Neural cell (in vitro differentiated cells): Measurements from ENCODE around the gene GLMN. TPM values are rescaled to one million over a fixed set of nuclear protein-coding genes. Genes with fewer than 3 reads are reported as not detected.

ENCODE experiments used
- H2AFZ ChIP-seq: fragments of 200-600, 300-800 bp; sonication (generic), shearing (Covaris generic); 2 replicates; pipeline ENCODE4 v1.6.0; 2014; ENCODE audit warnings: low read depth, mild to moderate bottlenecking, antibody characterized with exemption, low read length, moderate library complexity
- H3F3A ChIP-seq: fragments of 200-600 bp; shearing (Covaris generic); 2 replicates; pipeline ENCODE4 v1.6.1; 2016; ENCODE audit warnings: mild to moderate bottlenecking, moderate library complexity, mixed read lengths, antibody characterized with exemption, low read length; ENCODE audit not compliant: insufficient read depth, poor library complexity, severe bottlenecking
- H3K27ac ChIP-seq: fragments of 200-600, 300-800 bp; sonication (generic), shearing (Covaris generic); 2 replicates; pipeline ENCODE4 v1.5.1; 2014; ENCODE audit warnings: mild to moderate bottlenecking, low read length, moderate library complexity
- H3K27me3 ChIP-seq: fragments of 300-800, 200-600 bp; sonication (generic), shearing (Covaris generic); 2 replicates; pipeline ENCODE4 v1.6.0; 2014; ENCODE audit warnings: mild to moderate bottlenecking, low read depth, low read length, moderate library complexity; ENCODE audit not compliant: insufficient read depth
- H3K36me3 ChIP-seq: fragments of 300-800, 200-600 bp; sonication (generic), shearing (Covaris generic); 2 replicates; pipeline ENCODE4 v1.5.1; 2014; ENCODE audit warnings: mild to moderate bottlenecking, antibody characterized with exemption, low read length, moderate library complexity; ENCODE audit not compliant: insufficient read depth
- H3K4me2 ChIP-seq: fragments of 300-800, 200-600 bp; sonication (generic), shearing (Covaris generic); 2 replicates; pipeline ENCODE4 v1.6.0; 2014; ENCODE audit warnings: mild to moderate bottlenecking, low read length
- H3K4me3 ChIP-seq: fragments of 300-800, 200-600 bp; sonication (generic), shearing (Covaris generic); 2 replicates; pipeline ENCODE4 v1.5.1; 2014; ENCODE audit warnings: mild to moderate bottlenecking, low read length, moderate library complexity
- H3K79me2 ChIP-seq: fragments of 200-600 bp; shearing (Covaris generic); replicated peaks from 2 replicates; pipeline ENCODE4 v1.6.0; 2014; ENCODE audit warnings: mild to moderate bottlenecking, low read length, moderate library complexity; ENCODE audit not compliant: insufficient read depth
- H3K9ac ChIP-seq: fragments of 300-800, 200-600 bp; sonication (generic), shearing (Covaris generic); 2 replicates; pipeline ENCODE4 v1.6.1; 2016; ENCODE audit warnings: mild to moderate bottlenecking, low read length, mixed read lengths
- H3K9me2 ChIP-seq: fragments of 200-600 bp; shearing (Covaris generic); 2 replicates; pipeline ENCODE4 v1.6.1; 2016; ENCODE audit warnings: mild to moderate bottlenecking, low read length, mixed read lengths; ENCODE audit not compliant: insufficient read depth
- H3K9me3 ChIP-seq: fragments of 200-600, 300-800 bp; sonication (generic), shearing (Covaris generic); 2 replicates; pipeline ENCODE4 v1.6.1; 2016; ENCODE audit warnings: mild to moderate bottlenecking, mixed run types, low read length, moderate library complexity, mixed read lengths
- H4K20me1 ChIP-seq: fragments of 200-600 bp; shearing (Covaris generic); 2 replicates; pipeline ENCODE4 v1.6.1; 2016; ENCODE audit warnings: mild to moderate bottlenecking, mixed run types; ENCODE audit not compliant: insufficient read depth
- EP300 ChIP-seq: fragments of 450-650 bp; conservative IDR thresholded peaks from 2 replicates; pipeline ENCODE4 v1.6.1; 2014; ENCODE audit warnings: antibody characterized with exemption, mild to moderate bottlenecking, moderate library complexity; ENCODE audit not compliant: poor library complexity, severe bottlenecking
- EZH2 ChIP-seq: fragments of 200-600, 300-800 bp; shearing (Covaris generic), sonication (generic); IDR thresholded peaks from 2 replicates; pipeline ENCODE4 v1.6.1; 2014; ENCODE audit warnings: antibody characterized with exemption, low read length, borderline replicate concordance, mild to moderate bottlenecking; ENCODE audit not compliant: insufficient read depth, poor library complexity, severe bottlenecking
- MXI1 ChIP-seq: fragments of 450-650 bp; conservative IDR thresholded peaks from 2 replicates; pipeline ENCODE4 v1.6.1; 2014; ENCODE audit warnings: antibody characterized with exemption, mild to moderate bottlenecking; ENCODE audit not compliant: poor library complexity, severe bottlenecking
- POLR2AphosphoS5 ChIP-seq: IDR thresholded peaks from 2 replicates; pipeline ENCODE4 v1.6.1; 2012
- RAD21 ChIP-seq: fragments of 450-650 bp; conservative IDR thresholded peaks from 2 replicates; pipeline ENCODE4 v1.6.1; 2014; ENCODE audit warnings: antibody characterized with exemption, mild to moderate bottlenecking, moderate library complexity
- SMC3 ChIP-seq: fragments of 450-650 bp; conservative IDR thresholded peaks from 2 replicates; pipeline ENCODE4 v1.6.1; 2014; ENCODE audit warnings: antibody characterized with exemption, mild to moderate bottlenecking, moderate library complexity; ENCODE audit not compliant: poor library complexity
- TAF1 ChIP-seq: IDR thresholded peaks from 2 replicates; pipeline ENCODE4 v1.6.1; 2012; ENCODE audit warnings: low read depth
- polyA plus RNA-seq: library from polyadenylated mRNA; depleted of rRNA; stranded (reverse); fragments of >200 nt; gene quantifications from 2 replicates; pipeline ENCODE4 v1.2.3, GENCODE V29; 2014
- TF ChIP-seq, protein P1 (sequence below): fragments of 450-650 bp; IDR thresholded peaks from 2 replicates; pipeline ENCODE4 v1.5.1; 2014; ENCODE audit warnings: antibody characterized with exemption, mild to moderate bottlenecking, moderate library complexity; ENCODE audit not compliant: poor library complexity, severe bottlenecking
- TF ChIP-seq, protein P2 (sequence below): IDR thresholded peaks from 2 replicates; pipeline ENCODE4 v1.6.1; 2012; ENCODE audit warnings: borderline replicate concordance

The GLMN gene
- polyA plus RNA-seq, 1 donor from 2014 or later, result 40.2 TPM

DNA sequence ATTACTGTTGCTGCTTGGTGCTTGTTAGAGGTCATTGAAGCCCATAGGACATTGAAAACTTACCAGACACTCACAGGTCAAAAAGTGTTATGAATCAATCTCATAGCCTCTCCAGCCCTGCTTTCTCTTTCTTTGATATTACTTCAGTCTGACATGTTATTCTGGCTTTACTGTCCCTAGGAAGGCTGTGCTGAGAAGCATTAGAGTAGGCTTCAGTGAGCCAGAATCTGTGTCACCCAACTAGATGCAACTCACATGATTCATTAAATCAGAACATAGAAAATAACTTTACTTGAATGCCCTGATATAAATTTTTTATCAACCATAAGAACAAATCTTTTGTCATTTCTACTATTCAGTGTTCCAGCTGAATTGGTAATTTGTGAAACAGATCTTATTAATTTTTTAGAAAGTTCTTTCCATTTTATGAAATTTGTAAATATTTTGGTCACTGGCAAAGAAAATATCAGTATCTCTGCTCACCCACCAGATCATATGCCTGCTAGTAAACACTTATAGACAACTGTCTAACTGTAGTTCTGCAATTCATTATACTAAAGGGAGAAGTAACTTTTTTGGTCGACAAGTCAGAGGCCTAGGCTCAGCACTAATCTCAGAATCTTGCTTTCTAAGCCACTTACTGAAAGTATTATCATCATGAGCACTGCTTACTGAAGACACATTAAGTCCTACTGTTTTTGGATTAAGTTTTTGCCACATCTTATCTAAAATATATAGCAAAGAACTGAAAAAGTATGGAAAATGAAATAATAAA lies 48.3 kb upstream of the GLMN start:
- no peak overlapping the region for H2AFZ ChIP-seq
- no peak overlapping the region for H3K4me2 ChIP-seq
- H3K36me3 ChIP-seq, result peaks cover 14% of the 10 kb centered on the region
- H4K20me1 ChIP-seq, result no peaks in the 10 kb centered on the region
- H3F3A ChIP-seq, result no peaks in the 10 kb centered on the region
- no peak overlapping the region for H3K4me3 ChIP-seq
- no peaks in the 10 kb centered on the region for H3K27me3 ChIP-seq
- no peak for TF ChIP-seq TAF1
- TF ChIP-seq, protein P1, sequence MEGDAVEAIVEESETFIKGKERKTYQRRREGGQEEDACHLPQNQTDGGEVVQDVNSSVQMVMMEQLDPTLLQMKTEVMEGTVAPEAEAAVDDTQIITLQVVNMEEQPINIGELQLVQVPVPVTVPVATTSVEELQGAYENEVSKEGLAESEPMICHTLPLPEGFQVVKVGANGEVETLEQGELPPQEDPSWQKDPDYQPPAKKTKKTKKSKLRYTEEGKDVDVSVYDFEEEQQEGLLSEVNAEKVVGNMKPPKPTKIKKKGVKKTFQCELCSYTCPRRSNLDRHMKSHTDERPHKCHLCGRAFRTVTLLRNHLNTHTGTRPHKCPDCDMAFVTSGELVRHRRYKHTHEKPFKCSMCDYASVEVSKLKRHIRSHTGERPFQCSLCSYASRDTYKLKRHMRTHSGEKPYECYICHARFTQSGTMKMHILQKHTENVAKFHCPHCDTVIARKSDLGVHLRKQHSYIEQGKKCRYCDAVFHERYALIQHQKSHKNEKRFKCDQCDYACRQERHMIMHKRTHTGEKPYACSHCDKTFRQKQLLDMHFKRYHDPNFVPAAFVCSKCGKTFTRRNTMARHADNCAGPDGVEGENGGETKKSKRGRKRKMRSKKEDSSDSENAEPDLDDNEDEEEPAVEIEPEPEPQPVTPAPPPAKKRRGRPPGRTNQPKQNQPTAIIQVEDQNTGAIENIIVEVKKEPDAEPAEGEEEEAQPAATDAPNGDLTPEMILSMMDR, result no peak
- no peak for TF ChIP-seq SMC3
- TF ChIP-seq POLR2AphosphoS5, result no peak
- no peak for TF ChIP-seq EP300
- TF ChIP-seq RAD21, result no peak
- TF ChIP-seq MXI1, result no peak
- TF ChIP-seq EZH2, result no peak
- TF ChIP-seq, protein P2, sequence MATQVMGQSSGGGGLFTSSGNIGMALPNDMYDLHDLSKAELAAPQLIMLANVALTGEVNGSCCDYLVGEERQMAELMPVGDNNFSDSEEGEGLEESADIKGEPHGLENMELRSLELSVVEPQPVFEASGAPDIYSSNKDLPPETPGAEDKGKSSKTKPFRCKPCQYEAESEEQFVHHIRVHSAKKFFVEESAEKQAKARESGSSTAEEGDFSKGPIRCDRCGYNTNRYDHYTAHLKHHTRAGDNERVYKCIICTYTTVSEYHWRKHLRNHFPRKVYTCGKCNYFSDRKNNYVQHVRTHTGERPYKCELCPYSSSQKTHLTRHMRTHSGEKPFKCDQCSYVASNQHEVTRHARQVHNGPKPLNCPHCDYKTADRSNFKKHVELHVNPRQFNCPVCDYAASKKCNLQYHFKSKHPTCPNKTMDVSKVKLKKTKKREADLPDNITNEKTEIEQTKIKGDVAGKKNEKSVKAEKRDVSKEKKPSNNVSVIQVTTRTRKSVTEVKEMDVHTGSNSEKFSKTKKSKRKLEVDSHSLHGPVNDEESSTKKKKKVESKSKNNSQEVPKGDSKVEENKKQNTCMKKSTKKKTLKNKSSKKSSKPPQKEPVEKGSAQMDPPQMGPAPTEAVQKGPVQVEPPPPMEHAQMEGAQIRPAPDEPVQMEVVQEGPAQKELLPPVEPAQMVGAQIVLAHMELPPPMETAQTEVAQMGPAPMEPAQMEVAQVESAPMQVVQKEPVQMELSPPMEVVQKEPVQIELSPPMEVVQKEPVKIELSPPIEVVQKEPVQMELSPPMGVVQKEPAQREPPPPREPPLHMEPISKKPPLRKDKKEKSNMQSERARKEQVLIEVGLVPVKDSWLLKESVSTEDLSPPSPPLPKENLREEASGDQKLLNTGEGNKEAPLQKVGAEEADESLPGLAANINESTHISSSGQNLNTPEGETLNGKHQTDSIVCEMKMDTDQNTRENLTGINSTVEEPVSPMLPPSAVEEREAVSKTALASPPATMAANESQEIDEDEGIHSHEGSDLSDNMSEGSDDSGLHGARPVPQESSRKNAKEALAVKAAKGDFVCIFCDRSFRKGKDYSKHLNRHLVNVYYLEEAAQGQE, result no peak
- H3K27ac ChIP-seq, result no peak overlapping the region
- H3K9me3 ChIP-seq, result no peaks in the 10 kb centered on the region
- H3K79me2 ChIP-seq, result no peaks in the 10 kb centered on the region
- H3K9ac ChIP-seq, result no peak overlapping the region
- no peaks in the 10 kb centered on the region for H3K9me2 ChIP-seq

DNA sequence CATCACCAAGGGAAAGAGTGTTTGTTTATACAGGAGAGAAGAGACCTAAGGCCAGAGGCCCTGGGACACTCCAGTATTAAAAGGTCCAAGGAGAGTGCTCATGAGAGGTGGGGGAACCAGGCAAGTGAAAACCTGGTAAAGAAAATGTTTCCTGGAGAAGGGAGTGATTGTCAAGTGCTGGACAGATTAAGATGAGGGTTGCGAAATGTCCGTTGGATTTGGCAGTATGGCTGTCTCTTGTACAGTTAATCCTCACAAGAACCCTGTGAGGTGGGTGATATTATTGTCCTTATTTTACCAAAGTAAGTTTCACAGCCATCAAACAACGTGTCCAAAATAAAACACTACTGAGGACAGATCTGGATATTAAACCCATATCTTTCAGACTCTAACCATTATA lies 44.3 kb upstream of the GLMN start:
- Histone ChIP-seq H3K27me3 (no peaks in the 10 kb centered on the region), H3F3A (no peaks in the 10 kb centered on the region), H3K9me2 (no peaks in the 10 kb centered on the region), H3K4me2 (no peak overlapping the region), H3K27ac (no peak overlapping the region), H3K79me2 (no peaks in the 10 kb centered on the region), H3K9ac (no peak overlapping the region), H3K4me3 (no peak overlapping the region), H3K36me3 (peaks cover 8% of the 10 kb centered on the region), H3K9me3 (no peaks in the 10 kb centered on the region), H2AFZ (no peak overlapping the region), H4K20me1 (no peaks in the 10 kb centered on the region)
- no peak for TF ChIP-seq SMC3
- TF ChIP-seq POLR2AphosphoS5, result no peak
- TF ChIP-seq, protein P2, result no peak
- TF ChIP-seq EZH2, result no peak
